ENCODE results near the gene GTF2F1. TPM values are rescaled to one million over a fixed set of nuclear protein-coding genes. Genes with fewer than 3 reads are reported as not detected.
"Not testable (repeated sequence)": the region's sequence is repeated elsewhere in the genome, so short reads cannot be mapped to it uniquely, and the experiment has no call there.

Gene GTF2F1
- polyA plus RNA-seq, 1 donor: 99.4 TPM

GRCh38 chr19:6406401-6406800 is 13.4 kb upstream of the GTF2F1 start:
- DNase-seq: no peak
- no peaks in the 10 kb centered on the region for H3K36me3 ChIP-seq (ENCODE audit: control insufficient read depth, insufficient read depth, low read length)
- no peaks in the 10 kb centered on the region for H3K9me3 ChIP-seq (ENCODE audit: control insufficient read depth, low read depth, low read length)
- H3K27me3 ChIP-seq (ENCODE audit: control insufficient read depth, insufficient read depth, low read length): no peaks in the 10 kb centered on the region
- H3K27ac ChIP-seq (ENCODE audit: low read length): no peak overlapping the region
- H3K4me3 ChIP-seq (ENCODE audit: low read length): no peak overlapping the region
- H3K4me1 ChIP-seq (ENCODE audit: control insufficient read depth, insufficient read depth, low read length): peaks cover 25% of the 10 kb centered on the region
- 100% methylated on average over 1 of the region's 5 CpGs for WGBS (ENCODE audit: insufficient coverage, low lambda C conversion rate)

GRCh38 chr19:6402837-6403608 is 10.1 kb upstream of the GTF2F1 start:
- peaks cover 25% of the 10 kb centered on the region for H3K4me1 ChIP-seq (ENCODE audit: control insufficient read depth, insufficient read depth, low read length)

GRCh38 chr19:6402058-6402457 is 9.1 kb upstream of the GTF2F1 start:
- H3K9me3 ChIP-seq (ENCODE audit: control insufficient read depth, low read depth, low read length): no peaks in the 10 kb centered on the region
- H3K4me1 ChIP-seq (ENCODE audit: control insufficient read depth, insufficient read depth, low read length): peaks cover 25% of the 10 kb centered on the region
- peak overlapping the region; percentile 95 for H3K27ac ChIP-seq (ENCODE audit: low read length)
- WGBS (ENCODE audit: insufficient coverage, low lambda C conversion rate): no CpG with 5 or more reads among the region's 10 CpGs
- no peak for DNase-seq
- no peaks in the 10 kb centered on the region for H3K27me3 ChIP-seq (ENCODE audit: control insufficient read depth, insufficient read depth, low read length)
- no peaks in the 10 kb centered on the region for H3K36me3 ChIP-seq (ENCODE audit: control insufficient read depth, insufficient read depth, low read length)
- H3K4me3 ChIP-seq (ENCODE audit: low read length): peak overlapping the region; percentile 7

More at GRCh38 chr19:6402837-6403608, 10.1 kb upstream of the GTF2F1 start:
- Histone ChIP-seq H3K9me3 (ENCODE audit: control insufficient read depth, low read depth, low read length) (no peaks in the 10 kb centered on the region), H3K27ac (ENCODE audit: low read length) (peak overlapping the region; percentile 95), H3K4me3 (ENCODE audit: low read length) (peak overlapping the region; percentile 18), H3K36me3 (ENCODE audit: control insufficient read depth, insufficient read depth, low read length) (no peaks in the 10 kb centered on the region), H3K27me3 (ENCODE audit: control insufficient read depth, insufficient read depth, low read length) (no peaks in the 10 kb centered on the region)
- no CpG with 5 or more reads among the region's 22 CpGs for WGBS (ENCODE audit: insufficient coverage, low lambda C conversion rate)
- peak; percentile 94 to 98 for DNase-seq

- H3K9me3 ChIP-seq (ENCODE audit: control insufficient read depth, low read depth, low read length); H3K4me3 ChIP-seq (ENCODE audit: low read length); H3K27me3 ChIP-seq (ENCODE audit: control insufficient read depth, insufficient read depth, low read length); H3K36me3 ChIP-seq (ENCODE audit: control insufficient read depth, insufficient read depth, low read length); H3K27ac ChIP-seq (ENCODE audit: low read length); DNase-seq: not testable (repeated sequence)
- no CpG with 5 or more reads among the region's 23 CpGs for WGBS (ENCODE audit: insufficient coverage, low lambda C conversion rate)
- H3K4me1 ChIP-seq (ENCODE audit: control insufficient read depth, insufficient read depth, low read length): peaks cover 25% of the 10 kb centered on the region
These were observed 7.3 kb upstream of the GTF2F1 start for GRCh38 chr19:6400062-6400944.

GRCh38 chr19:6396305-6396704 is 3.3 kb upstream of the GTF2F1 start:
- WGBS (ENCODE audit: insufficient coverage, low lambda C conversion rate): no CpG with 5 or more reads among the region's 12 CpGs

GRCh38 chr19:6394831-6395230 is 1.9 kb upstream of the GTF2F1 start:
- H3K9me3 ChIP-seq (ENCODE audit: control insufficient read depth, low read depth, low read length): no peaks in the 10 kb centered on the region
- H3K4me1 ChIP-seq (ENCODE audit: control insufficient read depth, insufficient read depth, low read length): peaks cover 9% of the 10 kb centered on the region
- H3K36me3 ChIP-seq (ENCODE audit: control insufficient read depth, insufficient read depth, low read length): peaks cover 12% of the 10 kb centered on the region
- no peak overlapping the region for H3K27ac ChIP-seq (ENCODE audit: low read length)
- no peak overlapping the region for H3K4me3 ChIP-seq (ENCODE audit: low read length)
- no peak for DNase-seq
- no CpG with 5 or more reads among the region's 3 CpGs for WGBS (ENCODE audit: insufficient coverage, low lambda C conversion rate)
- no peaks in the 10 kb centered on the region for H3K27me3 ChIP-seq (ENCODE audit: control insufficient read depth, insufficient read depth, low read length)

More at GRCh38 chr19:6396305-6396704, 3.3 kb upstream of the GTF2F1 start:
- no peaks in the 10 kb centered on the region for H3K27me3 ChIP-seq (ENCODE audit: control insufficient read depth, insufficient read depth, low read length)
- no peaks in the 10 kb centered on the region for H3K9me3 ChIP-seq (ENCODE audit: control insufficient read depth, low read depth, low read length)
- no peak overlapping the region for H3K4me3 ChIP-seq (ENCODE audit: low read length)
- peaks cover 5% of the 10 kb centered on the region for H3K36me3 ChIP-seq (ENCODE audit: control insufficient read depth, insufficient read depth, low read length)
- H3K27ac ChIP-seq (ENCODE audit: low read length): no peak overlapping the region
- peaks cover 9% of the 10 kb centered on the region for H3K4me1 ChIP-seq (ENCODE audit: control insufficient read depth, insufficient read depth, low read length)
- DNase-seq: no peak

GRCh38 chr19:6393983-6394412 is 1.0 kb upstream of the GTF2F1 start:
- WGBS (ENCODE audit: insufficient coverage, low lambda C conversion rate): 65% methylated on average over 4 of the region's 14 CpGs
- DNase-seq: no peak

GRCh38 chr19:6392221-6393073 is 517 bp downstream of the GTF2F1 start:
- no peak for DNase-seq
- Histone ChIP-seq H3K4me3 (ENCODE audit: low read length) (peak overlapping the region; percentile 90), H3K27ac (ENCODE audit: low read length) (peak overlapping the region; percentile 91), H3K9me3 (ENCODE audit: control insufficient read depth, low read depth, low read length) (no peaks in the 10 kb centered on the region), H3K27me3 (ENCODE audit: control insufficient read depth, insufficient read depth, low read length) (no peaks in the 10 kb centered on the region), H3K36me3 (ENCODE audit: control insufficient read depth, insufficient read depth, low read length) (peaks cover 34% of the 10 kb centered on the region), H3K4me1 (ENCODE audit: control insufficient read depth, insufficient read depth, low read length) (peaks cover 9% of the 10 kb centered on the region)
- WGBS (ENCODE audit: insufficient coverage, low lambda C conversion rate): no CpG with 5 or more reads among the region's 30 CpGs

More at GRCh38 chr19:6393983-6394412, 1.0 kb upstream of the GTF2F1 start:
- peak overlapping the region; percentile 91 for H3K27ac ChIP-seq (ENCODE audit: low read length)
- H3K36me3 ChIP-seq (ENCODE audit: control insufficient read depth, insufficient read depth, low read length): peaks cover 21% of the 10 kb centered on the region
- peaks cover 9% of the 10 kb centered on the region for H3K4me1 ChIP-seq (ENCODE audit: control insufficient read depth, insufficient read depth, low read length)
- H3K9me3 ChIP-seq (ENCODE audit: control insufficient read depth, low read depth, low read length): no peaks in the 10 kb centered on the region
- H3K4me3 ChIP-seq (ENCODE audit: low read length): peak overlapping the region; percentile 90
- no peaks in the 10 kb centered on the region for H3K27me3 ChIP-seq (ENCODE audit: control insufficient read depth, insufficient read depth, low read length)

- H3K4me3 ChIP-seq (ENCODE audit: low read length): no peak overlapping the region
- H3K36me3 ChIP-seq (ENCODE audit: control insufficient read depth, insufficient read depth, low read length): peaks cover 67% of the 10 kb centered on the region
- no peak for DNase-seq
- H3K27ac ChIP-seq (ENCODE audit: low read length): no peak overlapping the region
- WGBS (ENCODE audit: insufficient coverage, low lambda C conversion rate): no CpG with 5 or more reads among the region's 19 CpGs
- peaks cover 3% of the 10 kb centered on the region for H3K4me1 ChIP-seq (ENCODE audit: control insufficient read depth, insufficient read depth, low read length)
- H3K9me3 ChIP-seq (ENCODE audit: control insufficient read depth, low read depth, low read length): no peaks in the 10 kb centered on the region
- no peaks in the 10 kb centered on the region for H3K27me3 ChIP-seq (ENCODE audit: control insufficient read depth, insufficient read depth, low read length)
These were observed 5.6 kb downstream of the GTF2F1 start for GRCh38 chr19:6387372-6387771.

GRCh38 chr19:6384381-6384780 is 8.6 kb downstream of the GTF2F1 start:
- Histone ChIP-seq H3K4me1 (ENCODE audit: control insufficient read depth, insufficient read depth, low read length) (no peaks in the 10 kb centered on the region), H3K9me3 (ENCODE audit: control insufficient read depth, low read depth, low read length) (peaks cover 12% of the 10 kb centered on the region), H3K27me3 (ENCODE audit: control insufficient read depth, insufficient read depth, low read length) (no peaks in the 10 kb centered on the region), H3K27ac (ENCODE audit: low read length) (no peak overlapping the region), H3K4me3 (ENCODE audit: low read length) (no peak overlapping the region), H3K36me3 (ENCODE audit: control insufficient read depth, insufficient read depth, low read length) (peaks cover 78% of the 10 kb centered on the region)
- WGBS (ENCODE audit: insufficient coverage, low lambda C conversion rate): no CpG with 5 or more reads among the region's 4 CpGs
- no peak for DNase-seq

Measured in large intestine (tissue), 3 donors.